ENCODE data around the gene GPR171.

The GPR171 gene

GRCh38 chr3:151213151-151213550 lies 10.1 kb upstream of the GPR171 start:
- DNase-seq: no peak

DNA sequence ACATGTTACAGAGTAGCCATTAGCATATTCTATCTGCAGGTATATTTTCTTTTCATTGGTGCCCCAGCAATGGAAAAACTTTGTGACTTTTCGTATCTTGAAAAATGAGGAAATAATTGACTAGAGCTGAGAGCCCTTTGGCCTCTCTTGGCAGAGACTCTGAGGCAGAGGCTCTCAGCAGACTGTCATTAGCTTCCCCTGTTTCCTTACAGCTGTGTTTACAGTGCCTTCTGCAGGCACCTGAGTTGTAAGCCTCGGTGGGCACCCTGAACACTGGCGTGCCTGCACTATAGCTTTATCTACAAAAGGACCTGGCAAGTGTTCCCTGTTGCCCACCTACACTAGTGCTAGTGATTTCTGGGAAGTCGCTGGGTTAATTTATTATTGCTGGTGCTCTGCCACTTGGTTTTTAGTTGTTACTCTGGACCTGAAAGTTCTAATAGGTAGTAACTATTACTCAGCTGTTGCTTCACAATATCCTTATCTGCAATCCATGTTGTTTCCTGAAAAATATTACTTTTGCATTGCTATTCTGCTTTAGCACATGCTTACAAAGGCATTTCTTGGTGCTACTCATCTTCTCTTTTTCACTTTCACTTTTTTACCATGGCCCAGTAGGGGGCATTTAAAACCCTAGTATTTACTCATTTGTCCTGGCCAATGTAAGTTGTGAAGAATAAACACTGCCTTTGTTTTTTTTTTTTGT lies 7.8 kb upstream of the GPR171 start:
- peak; percentile 26 to 38 for DNase-seq

- DNase-seq: no peak
These were observed 6.6 kb upstream of the GPR171 start for GRCh38 chr3:151209654-151210053.

GRCh38 chr3:151206201-151206600 lies 3.2 kb upstream of the GPR171 start:
- no peak for DNase-seq

DNA sequence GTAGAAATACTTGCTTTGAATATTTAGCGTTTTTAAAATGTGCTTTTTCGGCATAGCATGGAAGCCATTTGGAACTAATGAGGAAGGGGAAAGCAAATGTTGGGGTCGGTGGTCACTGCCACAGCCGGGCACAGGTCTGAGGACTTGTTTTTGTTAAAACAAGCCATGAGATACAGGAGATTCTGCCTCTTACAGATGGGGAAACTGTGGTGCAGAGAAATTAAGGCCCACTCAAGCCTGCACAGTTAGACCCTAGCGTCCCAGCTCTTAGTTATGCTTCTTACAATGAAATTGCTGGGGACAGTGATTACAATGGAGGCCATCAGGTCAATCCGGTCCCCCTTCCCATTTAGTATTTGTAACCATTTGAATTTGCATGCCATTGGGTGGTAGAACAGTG lies 2.5 kb upstream of the GPR171 start:
- DNase-seq: no peak

DNA sequence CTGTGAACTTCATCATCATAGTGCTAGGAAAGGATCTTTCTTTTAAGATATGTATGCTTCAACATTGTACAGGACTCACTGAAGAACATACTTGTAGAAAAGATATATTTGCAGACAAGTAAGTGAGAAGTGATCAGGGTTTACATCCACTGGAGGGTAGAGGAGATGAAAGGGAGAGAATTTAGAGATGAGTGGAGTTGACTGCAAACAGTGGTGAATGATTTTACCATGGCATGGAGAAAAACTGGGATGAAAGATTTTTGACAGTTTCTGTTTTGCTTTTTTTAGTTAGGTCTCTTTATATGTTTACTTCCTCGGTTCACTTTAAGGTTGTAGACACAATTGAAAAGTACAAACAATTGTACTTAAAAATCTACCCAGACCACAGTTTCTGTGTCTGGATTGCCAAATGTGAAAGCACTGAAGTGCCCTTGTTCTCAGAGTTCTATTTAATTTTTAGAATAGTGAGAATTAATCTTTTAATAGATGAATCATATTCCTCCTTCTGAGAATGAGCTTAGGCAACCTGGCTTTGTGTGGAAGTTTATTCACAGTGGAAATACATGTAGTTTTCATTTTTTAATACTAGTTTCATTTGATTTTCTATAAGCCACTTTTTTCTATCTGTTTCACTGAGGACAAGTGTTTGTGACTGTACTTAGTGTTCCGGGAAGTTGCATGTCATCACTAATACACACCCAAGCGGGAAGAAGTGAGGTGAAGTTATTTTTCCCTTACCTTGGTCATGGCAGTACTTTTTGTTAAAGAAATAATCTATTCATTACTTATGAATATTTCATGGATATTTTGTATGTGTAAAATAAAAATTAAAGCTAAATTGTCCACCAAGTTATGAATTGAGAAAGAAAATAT lies 1.8 kb upstream of the GPR171 start:
- DNase-seq: no peak

- no peak for DNase-seq
These were observed 1.8 kb downstream of the GPR171 start for GRCh38 chr3:151201051-151201730.

- DNase-seq: no peak
These were observed 2.4 kb downstream of the GPR171 start for GRCh38 chr3:151200586-151200985.

DNA sequence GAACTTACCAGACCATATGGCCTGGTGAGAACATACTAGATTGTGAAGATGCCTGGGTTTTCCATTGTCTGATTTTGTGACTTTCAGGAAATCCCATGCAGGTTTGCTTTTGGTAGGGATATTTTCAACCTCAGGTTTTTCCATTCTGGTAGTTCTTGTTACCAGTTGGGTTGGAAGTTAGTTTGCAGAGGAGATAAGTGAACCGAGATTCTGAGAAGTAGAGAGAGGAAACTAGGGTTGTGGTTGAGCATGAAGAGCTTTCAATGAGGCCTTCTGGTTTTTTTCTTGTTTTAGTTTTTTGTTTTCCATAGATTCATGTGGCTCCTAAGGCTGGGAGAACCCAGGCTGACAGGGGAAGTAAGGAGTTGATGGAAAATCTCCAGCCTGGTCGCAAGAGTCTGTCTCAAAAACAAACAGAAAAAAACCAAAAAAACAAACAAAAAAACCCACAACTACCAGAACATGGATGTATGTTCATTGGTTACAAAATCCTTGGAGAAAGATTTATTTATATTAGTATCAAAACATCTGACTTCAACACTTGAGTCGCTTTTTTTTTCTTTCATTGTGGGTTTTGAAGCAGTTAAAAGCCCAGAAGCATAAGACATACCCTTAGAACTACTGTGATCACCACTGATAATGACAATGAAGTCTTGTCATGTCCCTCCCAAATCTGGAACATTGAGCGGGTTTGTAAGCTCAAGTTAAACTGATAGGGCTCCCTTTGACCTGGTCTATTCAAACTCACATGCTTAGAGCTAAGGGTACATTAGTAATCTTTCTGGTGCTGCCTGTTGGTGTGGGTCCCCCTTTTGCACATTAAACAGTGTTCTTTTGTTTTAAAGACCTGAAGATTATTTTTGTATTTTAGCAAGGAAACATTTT lies 3.2 kb downstream of the GPR171 start:
- no peak for DNase-seq

DNA sequence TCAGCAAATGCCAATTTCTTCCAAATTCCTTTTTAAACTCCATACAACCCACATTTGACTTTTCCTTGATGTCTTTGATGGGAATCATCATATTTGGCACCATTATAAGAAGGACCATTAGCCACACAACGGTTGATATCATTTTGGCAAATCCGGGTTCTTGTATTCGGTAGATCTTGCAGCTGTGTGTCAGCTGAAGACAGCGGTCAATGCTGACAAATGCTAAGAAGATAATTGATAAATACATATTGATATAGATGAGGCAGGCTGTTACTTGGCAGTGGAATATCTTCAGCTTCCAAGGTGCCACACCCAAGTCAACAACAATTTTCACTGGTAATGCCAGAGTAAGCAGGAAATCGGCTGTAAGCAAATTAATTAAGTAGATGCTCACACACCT lies 4.2 kb downstream of the GPR171 start:
- no peak for DNase-seq

GRCh38 chr3:151197981-151198767 lies 4.8 kb downstream of the GPR171 start:
- no peak for DNase-seq

GRCh38 chr3:151197228-151197627 lies 5.8 kb downstream of the GPR171 start:
- DNase-seq: no peak

DNA sequence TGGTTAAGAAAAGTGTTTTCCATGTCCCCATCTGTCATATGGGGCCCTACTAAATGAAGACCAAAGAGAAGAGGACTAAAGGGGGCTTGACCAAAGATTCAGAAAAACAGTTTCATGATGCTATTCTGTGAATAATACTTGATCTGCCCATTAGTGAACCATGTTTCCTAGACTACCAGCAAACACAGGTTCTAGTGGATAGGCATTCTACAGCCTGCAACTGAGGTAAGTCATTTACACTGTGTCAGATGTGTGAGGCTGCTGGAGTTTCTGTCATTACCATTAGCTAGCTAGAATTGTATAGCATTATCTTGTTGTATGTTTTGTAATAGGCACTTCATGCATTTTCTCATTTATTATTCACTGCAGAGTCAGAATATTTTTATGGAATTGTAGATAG lies 6.6 kb downstream of the GPR171 start:
- no peak for DNase-seq

DNA sequence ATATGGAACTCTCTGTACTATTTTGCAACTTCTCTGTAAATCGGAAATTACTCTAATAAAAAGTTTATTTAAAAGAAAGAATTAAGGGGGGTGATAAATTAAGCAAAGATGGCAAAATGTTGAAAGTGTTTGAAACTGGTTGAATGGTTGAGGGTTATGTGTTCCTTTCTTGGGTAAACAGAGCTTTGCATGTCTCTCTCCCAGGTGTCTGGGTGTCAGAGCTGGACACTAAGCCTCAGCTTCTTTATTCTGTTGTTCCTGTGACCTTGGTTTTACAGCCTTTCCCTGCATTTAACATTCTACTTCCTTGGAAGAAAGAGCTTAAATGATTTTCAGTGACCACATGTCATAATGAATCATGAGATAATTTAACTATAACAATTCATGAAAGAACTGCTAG lies 7.2 kb downstream of the GPR171 start:
- no peak for DNase-seq

DNA sequence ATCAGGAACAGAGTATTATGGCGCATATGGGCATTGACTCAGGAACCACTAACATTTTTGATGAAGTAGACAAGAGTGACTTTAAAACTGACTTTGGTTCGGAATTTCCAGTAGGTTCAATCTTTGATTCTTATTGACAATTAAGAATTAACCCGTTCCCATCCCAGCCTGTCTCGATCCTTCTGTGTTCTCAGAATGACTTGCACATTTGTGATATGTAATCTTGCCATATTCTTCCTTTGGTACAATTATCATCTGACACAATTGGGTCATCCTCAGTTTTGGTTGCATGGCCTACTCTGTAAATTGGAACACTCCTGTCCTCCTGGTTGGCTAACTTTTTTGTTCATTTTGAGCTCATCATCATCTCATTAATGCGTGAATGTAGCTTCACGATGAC lies 10.5 kb downstream of the GPR171 start:
- no peak for DNase-seq

DNA sequence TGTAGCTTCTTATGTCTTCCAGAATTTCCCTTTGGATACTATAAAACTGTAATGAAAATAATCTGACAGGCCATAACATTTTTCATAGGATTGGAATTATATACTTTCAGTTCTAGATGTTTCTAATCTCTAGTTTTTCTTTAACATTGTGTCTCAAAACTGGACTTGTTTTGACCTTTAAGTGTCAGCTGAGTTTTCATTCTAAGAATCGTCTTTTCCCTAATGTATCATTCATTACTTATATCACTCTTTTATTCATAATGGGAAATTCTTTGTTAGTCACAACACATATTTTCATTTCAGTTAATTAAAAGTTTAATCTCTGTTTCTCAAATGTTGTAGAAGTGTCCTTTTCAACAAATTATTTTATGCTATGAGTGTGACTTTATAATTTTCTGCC lies 11.9 kb downstream of the GPR171 start:
- DNase-seq: no peak

DNA sequence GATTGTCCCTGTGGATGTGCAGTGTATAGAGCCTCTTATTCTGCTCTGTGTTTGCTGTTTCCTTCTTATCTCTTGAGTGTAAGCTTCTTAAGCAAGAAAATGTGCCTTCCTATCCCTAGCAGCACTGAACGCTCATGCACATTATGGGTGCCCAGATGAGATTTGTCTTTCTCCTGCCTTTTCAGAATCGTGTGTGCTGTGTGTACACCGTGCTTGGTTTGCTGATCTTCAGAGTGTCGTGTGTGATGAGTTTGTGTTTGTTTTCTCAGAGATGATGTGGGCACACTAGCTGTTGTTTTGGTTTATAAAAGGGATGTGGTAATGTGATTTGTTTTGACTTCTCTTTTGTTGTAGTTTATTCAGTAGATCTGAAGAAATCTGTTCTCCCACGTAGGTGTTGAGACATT lies 19.7 kb downstream of the GPR171 start:
- DNase-seq: no peak

DNA sequence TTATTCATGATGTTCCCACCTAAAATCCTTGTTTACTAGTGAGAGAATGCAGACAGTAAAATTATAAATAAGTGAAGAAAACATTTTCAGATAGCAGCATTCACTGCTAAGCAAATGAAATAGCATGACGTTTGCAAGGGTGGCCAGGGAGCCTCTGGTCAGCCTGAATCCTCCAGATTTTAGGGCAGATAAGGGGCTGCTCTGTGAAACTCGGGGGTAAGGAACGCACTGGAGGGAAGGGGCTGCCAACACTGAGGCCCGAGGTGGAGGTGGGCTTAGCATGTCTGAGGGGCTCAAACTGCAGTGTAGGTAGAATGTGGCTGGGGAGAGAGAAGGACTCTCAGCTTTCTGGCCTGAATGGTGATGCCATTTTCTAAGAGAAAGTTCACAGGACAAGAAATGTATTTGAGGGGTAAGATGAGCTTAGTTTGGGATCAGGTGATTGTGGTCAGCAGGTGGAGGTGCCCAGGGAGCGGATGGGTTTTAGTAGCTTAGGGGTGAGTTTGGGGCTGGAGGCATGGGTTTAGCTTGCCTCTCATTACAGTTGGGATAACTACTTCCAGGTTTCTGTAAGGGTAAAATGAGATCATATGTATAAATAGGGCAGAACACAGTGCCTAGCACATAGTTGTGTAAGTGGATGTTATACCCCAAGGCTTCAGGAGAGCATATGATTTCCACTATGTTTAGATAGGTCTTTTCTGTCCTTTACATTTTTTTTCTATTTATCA lies 20.5 kb downstream of the GPR171 start:
- no peak for DNase-seq

- DNase-seq: no peak
These were observed 24.7 kb downstream of the GPR171 start for GRCh38 chr3:151178208-151178845.

DNA sequence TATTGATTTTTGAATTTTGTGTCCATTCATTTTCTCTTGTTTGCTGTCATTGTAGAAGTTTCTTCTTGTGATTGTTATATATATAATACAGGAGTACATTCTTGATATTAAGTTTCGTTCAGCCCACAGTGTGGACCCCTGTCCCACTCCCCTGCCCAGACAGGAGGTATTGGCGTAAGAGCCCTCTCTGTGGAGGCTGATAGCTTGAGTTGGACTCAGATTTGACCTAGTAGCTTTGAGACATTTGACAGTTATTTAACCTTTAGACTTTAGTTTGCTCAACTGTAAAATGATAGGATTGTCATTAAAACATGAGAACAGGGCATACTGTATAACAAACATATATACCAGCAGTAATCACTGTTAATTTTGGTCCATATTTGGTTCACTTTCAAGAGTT lies 27.1 kb downstream of the GPR171 start:
- no peak for DNase-seq

DNA sequence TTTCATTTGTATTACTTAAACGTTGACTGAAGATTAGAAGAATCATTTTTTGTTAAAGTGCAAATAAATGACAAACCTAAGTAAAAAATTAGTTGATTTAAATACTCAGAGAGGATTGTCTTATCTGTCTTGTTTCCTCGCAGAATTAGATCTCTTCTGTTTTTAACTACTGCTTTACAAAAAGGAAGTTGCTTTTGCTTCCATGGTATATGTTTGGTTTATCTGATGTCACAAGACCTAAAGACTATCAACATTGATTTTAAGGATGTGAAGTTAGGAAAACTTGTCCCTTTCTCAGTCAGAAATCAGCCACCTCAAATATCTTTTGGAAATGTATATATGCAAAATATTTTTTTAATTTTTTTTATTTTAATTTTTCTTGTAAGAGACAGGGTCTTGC lies 28.7 kb downstream of the GPR171 start:
- DNase-seq: peak; percentile 45 to 59

All from AML-193 (cell line).